ENCODE results near the gene ASXL3.

The ASXL3 gene

GRCh38 chr18:33665187-33665586 is 87.2 kb downstream of the ASXL3 start:
- no peak for DNase-seq

DNA sequence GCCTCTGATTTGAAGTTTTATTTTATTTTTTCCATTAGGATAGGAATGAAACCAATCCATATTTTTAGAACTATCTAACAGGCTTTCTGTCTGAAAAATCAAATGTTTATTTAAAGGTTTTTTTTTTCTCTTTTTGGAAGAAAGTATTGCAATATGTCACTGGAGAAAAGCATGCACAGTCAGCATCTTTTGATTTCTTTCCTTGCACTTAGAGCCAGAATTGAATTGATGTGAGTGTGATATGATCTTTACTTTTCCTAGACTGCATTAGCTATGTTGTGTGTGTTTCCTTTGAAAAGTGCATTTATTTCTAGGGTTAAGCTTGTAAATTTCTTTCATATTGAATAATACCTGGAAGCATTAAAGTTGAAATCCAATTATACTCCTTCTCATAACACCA is 87.6 kb downstream of the ASXL3 start:
- no peak for DNase-seq

GRCh38 chr18:33666915-33667314 is 88.9 kb downstream of the ASXL3 start:
- DNase-seq: no peak

GRCh38 chr18:33669589-33669988 is 91.6 kb downstream of the ASXL3 start:
- DNase-seq: no peak

- DNase-seq: no peak
Measured at GRCh38 chr18:33670029-33670428, 92.0 kb downstream of the ASXL3 start.

DNA sequence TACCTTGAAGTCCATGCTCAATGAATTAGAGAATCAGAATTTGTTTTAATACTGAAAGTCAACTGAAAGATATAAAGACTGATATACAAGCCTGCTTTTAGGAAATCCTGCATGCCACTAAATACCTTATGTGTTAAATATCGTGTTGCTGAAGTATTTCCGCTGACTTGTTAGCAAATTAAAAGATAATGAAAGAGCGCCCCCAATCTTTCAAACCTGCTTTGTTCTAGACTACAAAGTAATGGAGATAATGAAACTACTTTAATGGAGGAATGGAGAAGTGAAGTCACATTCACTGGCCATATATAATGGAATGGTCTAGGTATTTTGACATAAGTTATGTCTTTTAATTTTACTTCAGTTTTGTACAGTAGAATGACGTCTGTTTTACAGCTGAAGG is 95.7 kb downstream of the ASXL3 start:
- DNase-seq: no peak

GRCh38 chr18:33676593-33676992 is 98.6 kb downstream of the ASXL3 start:
- DNase-seq: no peak

DNA sequence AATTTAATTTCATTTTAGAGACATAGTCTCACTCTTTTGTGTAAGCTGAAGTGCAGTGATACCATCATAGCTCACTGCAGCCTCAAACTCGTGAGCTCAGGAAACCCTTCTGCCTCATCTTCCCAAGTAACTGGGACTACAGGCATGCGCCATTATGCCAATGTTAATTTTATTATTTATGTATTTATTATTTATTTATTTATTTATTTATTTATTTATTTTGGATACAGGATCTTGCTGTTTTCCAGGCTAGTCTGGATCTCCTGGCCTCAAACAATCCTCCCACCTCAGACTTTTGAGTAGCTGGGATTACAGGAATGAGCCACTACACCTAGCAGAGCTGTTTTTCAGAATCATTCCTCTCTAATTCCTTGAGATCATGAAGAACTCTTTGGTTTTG is 99.9 kb downstream of the ASXL3 start:
- DNase-seq: no peak

DNA sequence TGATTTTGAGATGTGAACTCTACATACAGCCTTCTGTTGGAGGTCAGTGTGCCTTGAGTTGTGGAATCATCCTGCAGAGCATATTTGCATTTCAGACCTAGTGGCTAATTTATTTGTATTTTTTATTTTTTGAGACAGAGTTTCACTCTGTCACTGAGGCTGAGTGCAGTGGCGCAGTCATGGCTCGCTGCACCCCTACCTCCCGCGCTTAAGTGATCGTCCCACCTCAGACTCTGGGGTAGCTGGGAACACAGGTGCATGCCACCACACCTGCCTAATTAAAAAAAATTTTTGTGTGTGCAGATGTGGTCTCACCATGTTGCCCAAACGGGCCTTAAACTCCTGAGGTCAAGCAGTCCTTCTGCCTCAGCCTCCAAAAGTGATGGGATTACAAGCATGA is 104.4 kb downstream of the ASXL3 start:
- DNase-seq: no peak

DNA sequence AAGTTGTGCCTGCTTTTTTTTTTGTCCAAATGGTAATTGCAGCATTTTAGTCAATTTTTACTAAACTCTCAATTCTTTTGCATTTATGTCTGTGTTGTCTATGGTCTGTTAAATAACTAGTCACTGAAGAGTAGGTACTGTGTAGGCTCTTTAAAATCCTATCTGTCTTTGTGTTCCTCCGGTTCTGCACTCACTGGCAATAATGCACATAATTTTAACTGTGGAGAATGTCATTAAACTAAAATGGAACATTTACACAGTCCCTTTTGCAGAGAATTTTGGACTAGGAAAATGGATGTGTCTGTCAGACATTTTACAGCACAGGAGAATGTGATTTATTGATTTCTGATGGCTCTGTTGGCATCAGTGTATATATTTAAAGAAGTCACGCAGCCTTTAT is 116.6 kb downstream of the ASXL3 start:
- DNase-seq: no peak

DNA sequence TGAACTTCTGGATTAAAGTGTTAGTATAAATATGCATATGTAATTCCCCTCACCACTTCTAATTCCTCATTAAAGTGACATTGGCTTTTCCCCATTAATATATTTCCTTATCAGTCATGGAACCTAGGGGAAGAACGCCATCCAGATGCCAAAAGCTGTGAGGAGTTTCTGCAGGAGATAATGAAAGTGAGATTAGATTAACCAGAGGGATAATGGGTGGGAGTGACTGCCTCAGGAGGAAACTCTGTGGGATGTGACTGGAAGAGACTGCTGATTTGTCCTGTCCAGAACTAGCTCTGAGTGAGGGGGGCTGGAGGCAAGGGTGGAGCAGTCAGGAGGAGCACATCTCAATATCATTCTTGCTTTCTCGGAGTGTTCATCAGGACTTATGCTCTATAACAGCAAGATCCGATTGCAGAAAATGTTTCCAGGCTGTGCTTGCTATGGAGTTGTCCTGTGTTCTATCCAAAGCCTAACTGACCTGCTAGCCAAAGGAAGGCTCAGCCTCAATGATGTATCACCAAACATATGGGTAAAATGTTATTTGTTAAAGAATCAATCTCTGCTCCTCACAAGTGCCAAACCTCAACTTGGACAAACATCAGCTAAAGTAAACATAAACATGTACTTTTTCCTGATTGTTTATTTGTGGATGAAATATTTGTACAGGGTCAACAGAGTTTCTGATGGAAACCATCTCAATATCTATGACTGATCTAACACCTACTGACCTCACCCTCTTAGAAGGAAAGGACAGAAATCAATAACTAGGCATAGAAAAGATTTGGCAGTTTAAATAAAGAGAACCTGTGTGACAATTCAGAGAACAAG is 118.5 kb downstream of the ASXL3 start:
- DNase-seq: no peak

DNA sequence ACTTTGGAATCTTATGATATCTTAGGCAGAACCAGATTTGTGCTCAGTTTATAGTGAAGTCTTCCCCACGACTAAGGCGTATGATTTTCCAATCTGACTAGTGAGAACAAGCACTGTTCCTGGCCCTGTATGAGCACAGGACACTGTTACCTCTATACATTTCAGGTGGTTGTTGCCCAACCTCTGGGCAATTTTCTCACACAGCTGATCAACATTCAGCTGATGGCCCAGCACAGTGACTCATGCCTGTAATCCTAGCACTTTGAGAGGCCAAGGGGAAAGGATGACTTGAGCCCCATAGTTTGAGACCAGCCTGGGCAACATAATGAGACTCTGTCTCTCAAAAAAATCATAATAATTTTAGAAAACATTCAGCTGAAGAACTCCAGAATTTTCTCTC is 119.5 kb downstream of the ASXL3 start:
- no peak for DNase-seq

DNA sequence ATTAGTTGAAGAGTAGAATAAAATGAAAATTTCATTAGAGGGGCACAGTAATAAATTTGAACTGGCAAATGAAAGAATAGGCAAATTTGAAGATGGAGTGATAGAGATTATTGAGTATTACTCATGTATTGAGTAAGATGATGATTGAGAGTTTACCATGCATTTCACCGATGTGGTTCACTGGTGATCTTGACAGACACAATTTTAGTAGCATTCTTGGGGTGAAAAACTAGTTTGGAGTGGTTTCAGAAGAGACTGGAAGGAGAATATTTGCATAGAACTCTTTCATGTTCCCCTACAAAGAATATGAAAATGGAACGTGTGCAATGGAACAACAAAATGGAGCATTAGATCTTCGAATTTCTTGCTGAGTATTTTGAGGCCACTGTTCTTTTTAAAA is 121.4 kb downstream of the ASXL3 start:
- DNase-seq: no peak

DNA sequence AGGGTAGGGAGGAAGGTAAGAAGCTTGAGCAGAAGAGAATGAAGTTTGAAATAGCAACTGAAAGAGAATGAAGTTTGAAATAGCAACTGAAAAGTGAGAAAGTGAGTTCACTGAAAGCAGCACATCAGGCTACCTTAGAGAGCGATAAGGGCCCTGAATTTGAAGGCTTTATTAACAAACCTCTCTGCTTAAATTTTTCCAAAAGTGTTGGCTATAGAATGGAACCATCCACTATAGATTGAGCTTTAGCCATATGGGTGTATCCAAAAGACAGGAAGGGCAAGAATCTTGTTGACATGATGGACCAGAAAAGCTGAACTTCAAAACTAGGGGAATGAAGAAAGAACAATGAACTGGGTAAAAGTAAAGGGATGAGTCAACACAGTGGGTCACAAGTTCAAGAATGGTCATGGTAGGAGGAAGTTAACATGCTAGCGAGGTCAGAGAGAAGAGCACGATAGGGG is 122.5 kb downstream of the ASXL3 start:
- DNase-seq: no peak

GRCh38 chr18:33702625-33703024 is 124.6 kb downstream of the ASXL3 start:
- DNase-seq: no peak

GRCh38 chr18:33706391-33706790 is 128.4 kb downstream of the ASXL3 start:
- no peak for DNase-seq

DNA sequence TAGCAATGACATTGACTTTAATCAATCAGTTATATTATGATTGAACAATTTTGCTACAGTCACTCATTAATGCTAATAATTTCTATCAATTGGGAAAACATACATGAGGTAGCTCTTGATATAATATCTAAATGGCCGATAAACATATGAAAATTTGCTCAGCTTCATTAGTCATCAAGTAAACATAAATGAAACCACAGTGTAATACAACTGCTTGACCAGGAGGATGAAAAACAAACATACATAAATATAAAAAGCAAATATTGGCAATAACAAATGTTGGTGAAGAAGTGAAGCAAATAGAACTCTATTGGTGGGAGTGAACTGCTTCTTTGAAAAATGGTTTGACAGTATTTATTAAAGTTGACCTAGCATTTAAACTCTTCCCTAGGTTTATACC is 130.9 kb downstream of the ASXL3 start:
- no peak for DNase-seq

DNA sequence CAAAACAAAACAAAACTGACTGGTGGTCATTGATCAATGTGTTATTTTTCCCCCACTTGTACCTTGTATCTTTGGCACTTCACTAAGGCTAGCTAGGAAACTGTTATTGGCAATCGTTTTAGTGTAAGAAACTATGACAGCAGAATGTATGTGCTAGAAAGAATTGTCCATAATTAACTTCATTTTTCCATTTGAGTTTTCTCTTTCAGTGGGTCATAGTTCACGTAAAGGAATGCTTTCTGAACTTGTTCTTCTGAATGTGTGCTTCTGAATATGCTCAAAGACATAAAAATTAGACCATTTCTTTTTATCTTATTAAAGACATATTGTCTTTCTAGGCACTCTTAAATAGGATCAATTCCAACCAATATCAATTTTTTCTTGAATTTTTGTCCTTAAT is 132.2 kb downstream of the ASXL3 start:
- DNase-seq: no peak

DNA sequence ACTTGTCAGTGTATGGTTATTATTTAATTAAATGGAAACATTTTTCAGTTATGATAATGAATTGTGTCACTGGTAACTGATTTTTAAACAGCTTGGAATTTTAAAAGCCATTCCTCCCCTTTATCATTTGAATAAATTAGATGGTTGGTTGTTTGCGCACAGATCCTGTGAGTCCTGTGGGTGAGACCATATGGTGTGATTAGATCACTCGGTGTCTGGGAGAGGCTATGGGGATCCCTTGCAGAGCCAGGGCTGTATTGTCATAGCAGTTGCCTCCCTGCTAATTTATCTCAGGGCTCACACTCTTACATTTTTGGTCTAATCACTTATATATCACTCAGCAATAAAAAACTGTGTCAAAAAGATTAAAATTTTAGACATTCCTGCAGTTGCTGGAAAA is 133.5 kb downstream of the ASXL3 start:
- DNase-seq: no peak

GRCh38 chr18:33712719-33713118 is 134.7 kb downstream of the ASXL3 start:
- no peak for DNase-seq

- DNase-seq: no peak
Measured at GRCh38 chr18:33716061-33716683, 138.2 kb downstream of the ASXL3 start.

GRCh38 chr18:33717339-33717738 is 139.3 kb downstream of the ASXL3 start:
- no peak for DNase-seq

GRCh38 chr18:33720133-33720532 is 142.1 kb downstream of the ASXL3 start:
- no peak for DNase-seq

DNA sequence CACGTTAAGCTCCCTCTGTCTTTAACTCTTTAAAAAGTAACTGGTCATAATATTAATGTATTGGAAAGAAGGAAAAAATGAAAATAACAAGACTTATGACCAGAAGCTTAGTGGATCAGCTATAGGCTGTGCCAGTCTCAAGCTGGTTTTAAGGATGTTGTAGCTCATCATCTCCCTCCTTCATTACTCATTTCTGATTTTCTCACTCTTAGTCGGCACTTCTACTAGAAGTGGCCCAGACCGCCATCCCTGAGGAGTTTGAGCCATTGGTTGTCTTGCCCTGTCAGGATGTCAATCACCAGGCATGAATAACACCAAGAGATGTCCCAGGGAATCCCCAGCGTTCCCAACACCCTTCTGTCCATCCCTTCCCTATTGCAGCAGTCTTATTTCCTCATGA is 151.5 kb downstream of the ASXL3 start:
- DNase-seq: no peak

DNA sequence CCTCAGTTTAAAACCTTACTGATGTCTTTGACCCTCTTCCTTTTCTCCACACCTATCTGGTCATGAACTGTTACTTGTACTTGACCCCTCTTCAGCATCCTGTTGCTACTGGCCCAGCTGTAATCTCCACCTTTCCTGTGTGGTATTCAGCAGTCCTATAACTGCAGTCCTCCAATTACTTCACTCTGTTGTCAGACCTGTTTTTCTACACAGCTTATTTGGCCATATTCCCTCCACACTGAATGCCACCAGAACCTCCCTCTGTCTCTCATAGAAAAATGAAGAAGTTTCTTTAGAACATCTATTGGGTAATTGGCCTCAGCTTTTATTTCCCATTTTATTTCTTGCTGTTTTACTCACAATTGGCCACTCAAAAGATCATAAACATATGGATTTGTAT is 155.4 kb downstream of the ASXL3 start:
- DNase-seq: no peak

Data from 8988T (cell line).